ENCODE results near the gene PCDH17.
A peak's percentile ranks its signal among the peaks of the same experiment; 100 is the strongest.

PCDH17 gene, protein sequence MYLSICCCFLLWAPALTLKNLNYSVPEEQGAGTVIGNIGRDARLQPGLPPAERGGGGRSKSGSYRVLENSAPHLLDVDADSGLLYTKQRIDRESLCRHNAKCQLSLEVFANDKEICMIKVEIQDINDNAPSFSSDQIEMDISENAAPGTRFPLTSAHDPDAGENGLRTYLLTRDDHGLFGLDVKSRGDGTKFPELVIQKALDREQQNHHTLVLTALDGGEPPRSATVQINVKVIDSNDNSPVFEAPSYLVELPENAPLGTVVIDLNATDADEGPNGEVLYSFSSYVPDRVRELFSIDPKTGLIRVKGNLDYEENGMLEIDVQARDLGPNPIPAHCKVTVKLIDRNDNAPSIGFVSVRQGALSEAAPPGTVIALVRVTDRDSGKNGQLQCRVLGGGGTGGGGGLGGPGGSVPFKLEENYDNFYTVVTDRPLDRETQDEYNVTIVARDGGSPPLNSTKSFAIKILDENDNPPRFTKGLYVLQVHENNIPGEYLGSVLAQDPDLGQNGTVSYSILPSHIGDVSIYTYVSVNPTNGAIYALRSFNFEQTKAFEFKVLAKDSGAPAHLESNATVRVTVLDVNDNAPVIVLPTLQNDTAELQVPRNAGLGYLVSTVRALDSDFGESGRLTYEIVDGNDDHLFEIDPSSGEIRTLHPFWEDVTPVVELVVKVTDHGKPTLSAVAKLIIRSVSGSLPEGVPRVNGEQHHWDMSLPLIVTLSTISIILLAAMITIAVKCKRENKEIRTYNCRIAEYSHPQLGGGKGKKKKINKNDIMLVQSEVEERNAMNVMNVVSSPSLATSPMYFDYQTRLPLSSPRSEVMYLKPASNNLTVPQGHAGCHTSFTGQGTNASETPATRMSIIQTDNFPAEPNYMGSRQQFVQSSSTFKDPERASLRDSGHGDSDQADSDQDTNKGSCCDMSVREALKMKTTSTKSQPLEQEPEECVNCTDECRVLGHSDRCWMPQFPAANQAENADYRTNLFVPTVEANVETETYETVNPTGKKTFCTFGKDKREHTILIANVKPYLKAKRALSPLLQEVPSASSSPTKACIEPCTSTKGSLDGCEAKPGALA (N-terminal part only)

DNA sequence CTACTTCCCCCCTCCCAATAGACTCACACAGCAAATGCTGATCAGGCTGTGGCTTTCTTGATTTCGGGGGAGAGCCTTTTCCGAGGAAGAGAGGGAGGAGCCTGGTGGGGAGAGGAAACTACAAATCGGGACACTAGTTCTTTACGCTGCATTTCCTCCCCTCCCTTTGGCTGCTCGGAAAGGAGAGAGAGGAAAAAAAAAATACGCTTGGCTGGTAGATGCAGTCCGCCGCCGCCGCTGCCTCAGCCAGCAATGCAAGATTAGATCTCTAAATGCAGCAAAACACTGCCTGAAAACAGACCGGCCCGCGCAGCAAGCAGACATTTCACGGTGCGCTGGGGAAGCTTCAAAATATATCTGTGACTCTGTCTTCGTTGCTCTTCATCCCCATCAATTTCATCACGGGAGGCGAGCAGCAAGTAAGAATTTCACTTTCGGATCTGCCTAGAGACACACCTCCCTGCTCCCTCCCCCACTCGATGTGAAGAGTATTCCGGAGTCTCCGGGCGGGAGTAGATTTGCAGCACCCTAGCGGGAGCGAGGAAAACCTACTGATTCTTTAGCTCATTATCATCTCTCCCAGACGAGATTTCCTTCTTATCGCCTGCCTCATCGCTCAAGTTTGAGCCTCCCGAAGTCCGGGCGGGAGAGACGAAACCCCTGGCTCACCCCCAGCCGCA is at the start of gene PCDH17:
Gene PCDH17, plus strand, starts transcription at position 149 of the 680 bp plus-strand sequence. CDS start 803 bp downstream, outside the sequence.
- DNase-seq = peak; percentile 54

DNA sequence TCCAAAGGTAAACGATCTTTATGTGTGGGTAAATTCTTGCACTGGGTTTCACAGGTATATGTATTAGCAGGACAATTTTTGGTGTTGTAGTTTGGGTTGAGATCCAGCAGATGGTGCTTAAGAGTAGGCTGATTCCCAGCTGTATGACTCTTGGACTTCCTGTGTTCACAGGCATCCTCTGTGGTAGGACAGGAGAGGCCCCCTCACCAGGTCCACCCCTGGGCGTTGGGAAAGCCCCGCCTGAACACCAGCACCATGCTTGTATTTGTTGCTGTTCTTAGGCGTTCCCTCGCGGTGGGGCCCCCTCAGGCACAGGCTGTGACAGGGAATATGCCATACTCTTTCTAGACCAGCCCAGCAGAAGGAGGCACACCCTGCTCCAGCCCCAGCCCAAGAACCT is 49.5 kb upstream of the PCDH17 start:
- DNase-seq = no peak

DNA sequence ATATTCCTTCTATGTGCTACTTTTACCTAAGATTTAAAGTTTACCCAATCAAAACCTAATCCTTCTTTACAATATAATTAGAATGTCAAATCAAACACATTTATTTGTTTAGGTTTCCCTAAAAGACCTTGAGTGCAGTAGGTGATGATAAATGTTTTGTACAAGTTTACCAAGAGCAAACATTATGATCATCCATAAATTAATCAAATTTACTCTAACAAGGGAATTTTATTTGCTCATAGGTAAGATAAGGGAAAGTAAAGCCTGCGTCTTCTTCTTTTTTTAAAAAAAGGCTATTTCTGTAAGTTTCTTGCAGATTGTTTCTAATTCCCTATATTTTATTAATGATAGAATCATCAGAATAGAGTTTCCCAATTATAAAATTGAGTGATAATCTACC is 48.0 kb upstream of the PCDH17 start:
- no peak for DNase-seq

DNA sequence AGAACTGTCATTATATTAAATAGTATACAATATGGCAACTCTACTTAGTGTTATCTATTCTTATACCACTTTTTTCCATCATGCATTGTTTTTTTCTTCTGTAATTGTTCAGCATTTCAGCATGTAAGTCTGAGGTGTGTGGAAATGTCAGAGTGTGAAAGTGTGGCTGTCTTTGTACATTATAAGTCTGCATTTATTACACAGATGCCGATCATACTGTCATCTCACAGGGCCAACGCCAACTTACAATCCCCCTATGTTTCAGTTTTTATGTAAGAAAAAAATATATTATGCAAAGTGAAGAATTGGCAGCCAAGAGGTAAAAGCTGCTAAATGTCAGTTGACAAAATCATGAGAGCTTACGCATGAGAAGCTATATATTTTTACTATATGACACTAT is 42.9 kb upstream of the PCDH17 start:
- DNase-seq = no peak

DNA sequence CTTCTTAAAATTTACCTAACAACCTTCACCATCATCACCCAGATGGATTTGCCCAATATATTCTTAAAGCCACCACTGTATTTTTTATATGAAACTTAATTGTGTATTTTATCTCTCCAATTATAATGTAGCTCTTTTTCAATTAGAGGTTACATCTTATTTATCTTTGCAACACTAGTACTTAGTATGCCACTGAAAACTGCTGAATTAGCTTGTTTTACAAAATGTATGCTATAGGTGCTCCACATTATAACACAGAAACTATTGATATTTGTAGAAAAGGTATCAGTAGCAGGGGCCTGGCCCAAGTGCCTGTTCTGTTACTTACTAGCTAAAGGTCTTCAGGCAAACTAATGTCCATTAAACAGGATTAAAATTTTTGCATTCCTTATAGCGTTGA is 35.8 kb upstream of the PCDH17 start:
- DNase-seq = no peak

DNA sequence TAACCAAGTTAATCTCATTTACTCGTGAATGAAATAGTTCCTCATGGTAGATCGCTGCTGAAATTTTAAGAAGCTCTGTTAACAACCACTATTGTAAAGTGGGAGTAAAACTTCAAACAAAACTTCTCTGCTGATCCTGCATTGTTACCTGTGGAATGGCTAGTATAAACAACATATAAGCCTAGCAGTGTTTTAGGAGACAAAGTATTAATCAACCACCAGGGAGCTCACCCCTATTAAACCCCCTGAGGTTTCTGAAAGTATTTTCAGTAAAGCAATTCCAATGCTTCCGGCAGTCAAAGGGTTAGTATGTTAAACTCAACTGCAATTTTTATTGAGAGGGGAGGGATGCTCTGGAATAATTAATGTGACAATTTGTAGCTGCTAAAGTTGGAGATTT is 30.0 kb upstream of the PCDH17 start:
- no peak for DNase-seq

DNA sequence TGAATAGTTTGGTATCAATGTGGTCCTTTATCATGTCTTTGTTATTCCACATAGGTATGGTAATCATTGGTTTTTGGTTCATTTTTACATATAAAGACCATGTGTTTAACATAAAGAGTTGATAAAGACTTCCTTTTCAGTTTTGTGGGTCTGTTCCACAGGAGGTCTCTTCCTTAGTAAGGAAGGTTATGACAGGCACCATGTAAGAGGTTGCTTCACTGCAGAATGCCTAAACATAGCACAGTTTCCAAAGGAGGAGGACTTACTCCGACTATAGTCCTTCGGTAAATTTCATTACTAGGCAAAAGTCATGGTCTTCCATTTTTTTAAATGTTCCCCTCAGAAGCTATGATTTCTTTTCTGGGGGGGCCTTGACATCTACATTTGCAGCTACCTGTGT is 27.1 kb upstream of the PCDH17 start:
- no peak for DNase-seq

DNA sequence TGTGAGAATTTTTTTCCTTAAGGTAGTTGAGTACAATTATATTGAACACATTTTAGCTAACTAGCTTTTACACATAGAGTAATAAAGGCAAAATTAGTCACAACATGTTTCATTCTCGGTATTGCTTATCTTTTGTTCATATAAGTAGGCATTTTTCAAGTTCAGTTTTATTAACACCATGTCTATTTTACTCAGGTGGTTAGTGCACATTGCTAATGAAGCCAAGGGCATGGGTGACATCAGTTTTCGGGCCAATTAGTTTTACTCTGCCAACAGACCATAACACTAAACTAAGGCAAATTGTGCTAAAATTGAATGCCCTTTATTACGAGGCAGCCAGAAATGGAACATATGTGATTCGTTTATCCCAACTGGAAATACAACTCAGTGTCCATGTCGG is 19.6 kb upstream of the PCDH17 start:
- no peak for DNase-seq

DNA sequence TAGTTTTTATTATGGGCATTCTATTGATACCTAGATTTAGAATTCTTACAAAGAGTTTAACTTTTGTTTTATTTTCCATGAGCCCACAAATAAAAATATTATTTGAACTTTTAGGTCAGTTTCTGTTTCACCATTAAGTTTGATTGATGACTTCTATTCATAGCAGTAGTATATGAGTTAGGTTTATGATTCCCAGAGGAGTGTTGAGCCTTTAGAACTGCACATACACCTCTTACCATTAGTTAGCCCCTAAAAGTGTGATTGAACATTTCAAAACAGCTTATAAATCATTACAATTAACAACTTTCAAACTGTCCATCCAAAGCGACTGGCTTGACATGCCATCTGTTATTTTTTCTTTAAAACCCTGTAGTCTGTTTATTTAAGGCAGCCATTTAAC is 19.0 kb upstream of the PCDH17 start:
- no peak for DNase-seq

DNA sequence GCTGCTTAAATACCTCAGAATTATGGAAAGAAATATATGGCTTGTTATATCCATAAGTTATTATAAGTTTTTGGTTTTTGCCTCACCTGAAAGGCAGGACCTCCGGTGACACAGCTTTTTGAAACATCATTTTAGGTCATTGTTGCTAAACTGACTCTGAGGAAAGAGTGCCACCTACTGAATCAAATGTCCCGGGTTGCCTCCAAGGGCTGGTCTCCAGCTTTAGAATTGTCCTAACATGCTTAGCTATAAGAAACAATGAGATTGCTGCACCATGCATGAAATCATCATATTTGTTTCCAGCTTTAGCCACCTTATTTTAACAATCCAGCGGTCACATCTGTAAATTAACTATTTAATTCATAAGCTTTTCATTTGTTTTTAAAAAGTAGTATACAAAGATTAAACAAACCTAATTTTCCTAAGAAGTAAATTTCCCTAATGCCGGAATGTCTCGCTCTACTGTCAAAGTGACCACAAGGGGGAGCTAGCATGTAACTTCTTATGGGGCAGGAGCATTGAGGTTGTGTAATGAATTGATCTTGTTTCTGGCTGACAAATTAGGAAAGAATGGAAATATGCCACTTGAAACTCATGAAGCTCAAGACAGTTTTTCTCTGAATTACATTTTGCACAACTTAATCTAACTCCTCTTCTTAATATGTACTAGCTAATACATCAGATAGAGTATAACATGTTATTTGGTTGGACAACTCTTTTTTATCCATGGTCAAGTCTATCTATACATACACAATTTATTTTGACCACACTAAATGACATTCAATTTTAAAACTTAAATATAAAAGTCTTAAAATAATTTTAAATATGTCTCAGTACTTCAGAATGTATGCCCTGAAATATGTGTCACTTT is 6.7 kb upstream of the PCDH17 start:
- DNase-seq = peak; percentile 53

DNA sequence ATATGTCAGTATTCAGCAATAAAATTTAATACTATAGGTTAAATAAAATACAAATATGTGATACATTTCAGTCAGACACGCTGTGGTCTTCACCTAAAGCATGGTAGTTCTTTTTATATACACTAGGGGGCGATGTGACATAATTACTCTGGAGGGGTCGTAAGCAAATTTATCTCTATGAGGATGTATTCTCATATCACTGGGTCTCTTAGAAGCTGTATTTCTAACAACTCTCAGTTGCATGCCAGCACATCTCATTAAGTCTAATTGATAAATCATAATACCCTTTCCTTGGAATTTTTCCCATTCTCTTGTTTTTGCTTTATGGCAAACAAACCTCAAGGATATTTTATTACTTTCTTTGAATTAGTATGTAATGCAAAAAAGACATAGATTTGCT is 3.9 kb upstream of the PCDH17 start:
- peak; percentile 30 for DNase-seq

DNA sequence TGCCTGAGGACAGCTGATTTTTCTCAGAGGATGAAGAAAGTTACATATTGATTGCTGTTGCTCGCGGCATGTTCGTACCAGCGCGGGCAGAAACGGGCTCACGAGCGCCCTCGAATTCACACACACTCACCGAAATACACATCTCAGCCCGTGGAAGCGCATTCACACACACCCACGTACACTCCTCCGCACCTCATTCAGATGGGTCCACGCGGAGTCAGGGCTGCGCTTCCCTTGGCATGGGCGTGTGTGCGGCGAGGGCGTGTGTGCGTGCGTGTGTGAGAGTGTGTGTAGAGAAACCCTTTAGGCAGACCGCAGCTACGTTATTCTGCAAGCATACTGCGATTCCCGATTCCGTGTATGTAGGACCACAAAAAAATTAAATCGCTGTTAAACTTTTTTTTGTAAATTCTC is 2.1 kb upstream of the PCDH17 start:
- DNase-seq = no peak

DNA sequence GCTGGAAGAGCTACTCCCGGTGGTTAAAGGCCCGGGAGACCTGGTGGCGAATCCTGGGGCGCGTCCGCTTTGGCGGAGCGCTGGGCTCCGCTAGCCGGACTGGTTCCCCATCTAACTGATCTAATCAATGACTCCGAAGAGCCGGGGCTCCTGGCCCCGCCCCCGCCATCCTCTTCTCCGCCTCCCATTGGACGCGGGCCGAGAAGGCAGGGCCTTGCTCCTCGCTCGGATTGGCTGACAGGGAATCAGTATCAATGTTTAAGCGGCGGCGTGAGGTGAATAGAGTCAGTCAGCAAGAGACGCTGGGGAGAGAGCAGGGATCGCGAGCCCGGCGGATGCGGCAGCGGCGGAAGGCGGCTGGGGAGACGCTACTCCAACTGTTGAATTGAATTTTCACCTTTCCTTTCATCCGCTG is 1.7 kb upstream of the PCDH17 start:
- peak; percentile 82 for DNase-seq

DNA sequence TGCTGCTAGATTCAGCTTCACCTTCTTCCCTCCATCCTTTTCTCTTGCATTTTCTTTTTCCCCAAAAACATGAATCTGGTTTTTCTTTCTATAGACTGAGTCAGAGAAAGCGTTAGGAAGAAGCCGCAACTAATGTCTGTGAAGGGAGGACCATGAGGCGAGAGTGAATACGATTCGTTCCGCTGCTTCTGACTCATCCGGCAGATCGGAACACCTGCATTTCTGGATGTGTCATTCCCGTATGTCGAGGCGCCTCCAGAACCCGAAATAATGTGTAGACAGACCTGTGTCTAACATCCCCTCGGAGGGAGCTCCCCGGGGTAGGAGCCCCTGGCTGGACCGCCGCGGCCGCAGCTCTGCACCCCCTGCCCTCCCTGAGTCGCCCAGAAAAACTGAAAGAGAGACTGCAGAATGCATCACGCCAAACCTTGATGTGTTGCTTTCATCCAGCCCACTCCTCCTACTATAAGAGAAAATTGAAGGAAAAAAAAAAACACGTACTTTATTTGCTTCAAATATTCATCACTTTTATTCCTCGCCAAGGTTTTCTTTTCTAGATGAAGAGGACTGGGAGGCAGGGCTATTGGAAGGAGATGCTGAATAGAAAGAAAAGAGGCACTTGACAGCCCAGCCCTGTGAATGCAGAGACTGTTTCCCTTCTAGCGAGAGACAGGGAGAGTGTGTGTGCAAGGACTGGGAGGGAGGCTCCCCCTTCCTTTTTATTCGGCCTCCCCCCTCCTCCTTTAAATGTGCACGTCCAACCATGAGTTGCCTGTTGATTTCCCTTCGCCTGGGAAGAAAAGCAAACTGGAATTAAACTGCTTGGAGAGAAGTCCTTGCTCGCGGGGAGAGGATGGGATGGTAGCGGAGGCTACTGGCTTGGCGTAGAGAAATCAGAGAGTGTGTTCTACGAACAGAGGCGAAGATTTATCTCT is 616 bp upstream of the PCDH17 start:
- peak; percentile 50 for DNase-seq

DNA sequence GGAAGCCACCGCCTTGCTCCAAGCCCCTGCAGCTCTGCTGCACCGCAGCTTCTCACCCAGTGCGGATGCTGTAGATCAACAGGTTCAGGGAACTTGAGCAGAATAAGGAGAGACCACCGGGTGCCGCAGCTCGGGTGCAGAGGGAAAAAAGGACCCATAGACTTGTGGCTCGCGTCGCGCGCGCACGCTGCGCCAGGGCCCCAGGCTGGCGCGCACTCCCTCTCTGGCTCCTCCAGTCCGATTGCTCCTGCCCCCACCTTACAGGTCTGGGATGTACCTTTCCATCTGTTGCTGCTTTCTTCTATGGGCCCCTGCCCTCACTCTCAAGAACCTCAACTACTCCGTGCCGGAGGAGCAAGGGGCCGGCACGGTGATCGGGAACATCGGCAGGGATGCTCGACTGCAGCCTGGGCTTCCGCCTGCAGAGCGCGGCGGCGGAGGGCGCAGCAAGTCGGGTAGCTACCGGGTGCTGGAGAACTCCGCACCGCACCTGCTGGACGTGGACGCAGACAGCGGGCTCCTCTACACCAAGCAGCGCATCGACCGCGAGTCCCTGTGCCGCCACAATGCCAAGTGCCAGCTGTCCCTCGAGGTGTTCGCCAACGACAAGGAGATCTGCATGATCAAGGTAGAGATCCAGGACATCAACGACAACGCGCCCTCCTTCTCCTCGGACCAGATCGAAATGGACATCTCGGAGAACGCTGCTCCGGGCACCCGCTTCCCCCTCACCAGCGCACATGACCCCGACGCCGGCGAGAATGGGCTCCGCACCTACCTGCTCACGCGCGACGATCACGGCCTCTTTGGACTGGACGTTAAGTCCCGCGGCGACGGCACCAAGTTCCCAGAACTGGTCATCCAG is 964 bp downstream of the PCDH17 start:
- no peak for DNase-seq

DNA sequence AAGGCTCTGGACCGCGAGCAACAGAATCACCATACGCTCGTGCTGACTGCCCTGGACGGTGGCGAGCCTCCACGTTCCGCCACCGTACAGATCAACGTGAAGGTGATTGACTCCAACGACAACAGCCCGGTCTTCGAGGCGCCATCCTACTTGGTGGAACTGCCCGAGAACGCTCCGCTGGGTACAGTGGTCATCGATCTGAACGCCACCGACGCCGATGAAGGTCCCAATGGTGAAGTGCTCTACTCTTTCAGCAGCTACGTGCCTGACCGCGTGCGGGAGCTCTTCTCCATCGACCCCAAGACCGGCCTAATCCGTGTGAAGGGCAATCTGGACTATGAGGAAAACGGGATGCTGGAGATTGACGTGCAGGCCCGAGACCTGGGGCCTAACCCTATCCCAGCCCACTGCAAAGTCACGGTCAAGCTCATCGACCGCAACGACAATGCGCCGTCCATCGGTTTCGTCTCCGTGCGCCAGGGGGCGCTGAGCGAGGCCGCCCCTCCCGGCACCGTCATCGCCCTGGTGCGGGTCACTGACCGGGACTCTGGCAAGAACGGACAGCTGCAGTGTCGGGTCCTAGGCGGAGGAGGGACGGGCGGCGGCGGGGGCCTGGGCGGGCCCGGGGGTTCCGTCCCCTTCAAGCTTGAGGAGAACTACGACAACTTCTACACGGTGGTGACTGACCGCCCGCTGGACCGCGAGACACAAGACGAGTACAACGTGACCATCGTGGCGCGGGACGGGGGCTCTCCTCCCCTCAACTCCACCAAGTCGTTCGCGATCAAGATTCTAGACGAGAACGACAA is 1.8 kb downstream of the PCDH17 start:
- DNase-seq = no peak

DNA sequence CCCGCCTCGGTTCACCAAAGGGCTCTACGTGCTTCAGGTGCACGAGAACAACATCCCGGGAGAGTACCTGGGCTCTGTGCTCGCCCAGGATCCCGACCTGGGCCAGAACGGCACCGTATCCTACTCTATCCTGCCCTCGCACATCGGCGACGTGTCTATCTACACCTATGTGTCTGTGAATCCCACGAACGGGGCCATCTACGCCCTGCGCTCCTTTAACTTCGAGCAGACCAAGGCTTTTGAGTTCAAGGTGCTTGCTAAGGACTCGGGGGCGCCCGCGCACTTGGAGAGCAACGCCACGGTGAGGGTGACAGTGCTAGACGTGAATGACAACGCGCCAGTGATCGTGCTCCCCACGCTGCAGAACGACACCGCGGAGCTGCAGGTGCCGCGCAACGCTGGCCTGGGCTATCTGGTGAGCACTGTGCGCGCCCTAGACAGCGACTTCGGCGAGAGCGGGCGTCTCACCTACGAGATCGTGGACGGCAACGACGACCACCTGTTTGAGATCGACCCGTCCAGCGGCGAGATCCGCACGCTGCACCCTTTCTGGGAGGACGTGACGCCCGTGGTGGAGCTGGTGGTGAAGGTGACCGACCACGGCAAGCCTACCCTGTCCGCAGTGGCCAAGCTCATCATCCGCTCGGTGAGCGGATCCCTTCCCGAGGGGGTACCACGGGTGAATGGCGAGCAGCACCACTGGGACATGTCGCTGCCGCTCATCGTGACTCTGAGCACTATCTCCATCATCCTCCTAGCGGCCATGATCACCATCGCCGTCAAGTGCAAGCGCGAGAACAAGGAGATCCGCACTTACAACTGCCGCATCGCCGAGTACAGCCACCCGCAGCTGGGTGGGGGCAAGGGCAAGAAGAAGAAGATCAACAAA is 2.6 kb downstream of the PCDH17 start:
- DNase-seq = no peak

DNA sequence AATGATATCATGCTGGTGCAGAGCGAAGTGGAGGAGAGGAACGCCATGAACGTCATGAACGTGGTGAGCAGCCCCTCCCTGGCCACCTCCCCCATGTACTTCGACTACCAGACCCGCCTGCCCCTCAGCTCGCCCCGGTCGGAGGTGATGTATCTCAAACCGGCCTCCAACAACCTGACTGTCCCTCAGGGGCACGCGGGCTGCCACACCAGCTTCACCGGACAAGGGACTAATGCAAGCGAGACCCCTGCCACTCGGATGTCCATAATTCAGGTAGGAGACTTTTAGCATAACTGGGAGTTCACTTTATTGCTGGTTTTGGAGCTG is 3.3 kb downstream of the PCDH17 start:
- no peak for DNase-seq
